ENCODE data around the gene TNFRSF25. TPM values are rescaled to one million over a fixed set of nuclear protein-coding genes. Genes with fewer than 3 reads are reported as not detected.

Gene TNFRSF25
- total and polyA plus RNA-seq, 2 of the 8 experiments (the other 6 are each of a cell fraction or from before 2014, with no cell fraction given): 10.7 to 19.5 TPM

- POLR2A ChIA-PET (ENCODE audit: partially characterized antibody): interaction anchor here (0.6 to 13.7 kb wide), 7 partner anchors 9 to 141 kb away, joined by 3 to 123 read pairs (median 3); no protein-coding TSS in a partner anchor
- Histone ChIP-seq H2AFZ (ENCODE audit: low read length) (no peak overlapping the region), H3K79me2 (ENCODE audit: control insufficient read depth in 1 of 2, insufficient read depth in 2 of 2, low read length in 2 of 2) (no peaks in the 10 kb centered on the region), H4K8ac (ENCODE audit: extremely low read depth, insufficient read depth, low read length) (peak overlapping the region; percentile 60; the same call in 1 of the 2 replicates), H3K4me2 (ENCODE audit: insufficient read depth in 1 of 2, low read depth in 2 of 2, low read length in 2 of 2) (peak overlapping the region; percentile 42 to 55; a peak in 3 of 4 replicates), H3K36me3 (ENCODE audit: control insufficient read depth in 2 of 4, insufficient read depth in 4 of 4, low read length in 3 of 4) (peaks cover 5 to 24% (median 11%) of the 10 kb centered on the region in 4 experiments; a peak in 5 of 8 replicates), H3K27ac (ENCODE audit: low read depth, low read length) (no peak overlapping the region), H3K14ac (ENCODE audit: insufficient read length) (no peak overlapping the region), H2AK5ac (ENCODE audit: low read depth, low read length) (0 out of 2 replicates have a peak overlapping the region, but pooled peaks have one; percentile 9), H3K56ac (replicated peaks; ENCODE audit: insufficient read length, low read depth, low read length) (no peak overlapping the region), H3K23ac (ENCODE audit: insufficient read length) (no peak overlapping the region), H2BK120ac (replicated peaks; ENCODE audit: low read depth, low read length) (no peak overlapping the region), H3K18ac (ENCODE audit: extremely low read depth, low read length) (peak overlapping the region; percentile 60; the same call in 1 of the 2 replicates), H2BK15ac (ENCODE audit: low read length) (peak overlapping the region; percentile 61; the same call in 1 of the 2 replicates), H3K79me1 (ENCODE audit: low read depth, low read length) (no peaks in the 10 kb centered on the region), H3K23me2 (ENCODE audit: low read depth, low read length) (no peaks in the 10 kb centered on the region), H2BK20ac (ENCODE audit: low read length) (no peak overlapping the region), H4K5ac (ENCODE audit: insufficient read length, low read depth, low read length) (no peak overlapping the region), H3K9ac (replicated peaks in 1 of 4; ENCODE audit: extremely low read depth in 1 of 4, low read depth in 3 of 4, low read length in 3 of 4) (no peak overlapping the region), H3K4me3 (ENCODE audit: extremely low read depth in 1 of 4, insufficient read depth in 2 of 4, low read depth in 3 of 4, low read length in 4 of 4) (peak overlapping the region; percentile 4 to 48 (median 17); a peak in 4 of 8 replicates), H3K4ac (replicated peaks; ENCODE audit: insufficient read length, low read depth, low read length) (no peak overlapping the region), H4K20me1 (replicated peaks in 1 of 2; ENCODE audit: control insufficient read depth in 1 of 2, insufficient read depth in 2 of 2, low read length in 2 of 2) (peaks cover 5 to 12% of the 10 kb centered on the region in 2 experiments), H3K27me3 (replicated peaks in 1 of 4; ENCODE audit: control insufficient read depth in 3 of 4, extremely low read depth in 1 of 4, insufficient read depth in 3 of 4, low read length in 3 of 4) (peaks cover 0 to 3% (median 0%) of the 10 kb centered on the region in 4 experiments; a peak in 1 of 7 replicates), H2BK5ac (ENCODE audit: low read depth, low read length) (0 out of 2 replicates have a peak overlapping the region, but pooled peaks have one; percentile 24), H3K4me1 (replicated peaks in 1 of 4; ENCODE audit: control insufficient read depth in 3 of 4, insufficient read depth in 4 of 4, low read length in 3 of 4) (peaks cover 0 to 21% (median 12%) of the 10 kb centered on the region in 4 experiments; a peak in 6 of 7 replicates), H2BK12ac (ENCODE audit: low read depth, low read length) (peak overlapping the region; percentile 60; the same call in 1 of the 2 replicates), H4K91ac (replicated peaks; ENCODE audit: insufficient read length, low read length) (no peak overlapping the region), H3K9me3 (ENCODE audit: insufficient read depth in 2 of 2, low read depth in 1 of 2, low read length in 1 of 2) (no peaks in the 10 kb centered on the region)
- 84% methylated on average over 18 of the region's 67 CpGs; no CpG with 5 or more reads in 1 of the 2 experiments for WGBS, 2 experiments (ENCODE audit: extremely low coverage in 1 of 2, insufficient coverage in 1 of 2, insufficient read length in 1 of 2, insufficient replicate concordance in 2 of 2, low coverage in 1 of 2, low lambda C conversion rate in 2 of 2, missing lambda C conversion rate in 1 of 2)
- TF ChIP-seq, protein P1, sequence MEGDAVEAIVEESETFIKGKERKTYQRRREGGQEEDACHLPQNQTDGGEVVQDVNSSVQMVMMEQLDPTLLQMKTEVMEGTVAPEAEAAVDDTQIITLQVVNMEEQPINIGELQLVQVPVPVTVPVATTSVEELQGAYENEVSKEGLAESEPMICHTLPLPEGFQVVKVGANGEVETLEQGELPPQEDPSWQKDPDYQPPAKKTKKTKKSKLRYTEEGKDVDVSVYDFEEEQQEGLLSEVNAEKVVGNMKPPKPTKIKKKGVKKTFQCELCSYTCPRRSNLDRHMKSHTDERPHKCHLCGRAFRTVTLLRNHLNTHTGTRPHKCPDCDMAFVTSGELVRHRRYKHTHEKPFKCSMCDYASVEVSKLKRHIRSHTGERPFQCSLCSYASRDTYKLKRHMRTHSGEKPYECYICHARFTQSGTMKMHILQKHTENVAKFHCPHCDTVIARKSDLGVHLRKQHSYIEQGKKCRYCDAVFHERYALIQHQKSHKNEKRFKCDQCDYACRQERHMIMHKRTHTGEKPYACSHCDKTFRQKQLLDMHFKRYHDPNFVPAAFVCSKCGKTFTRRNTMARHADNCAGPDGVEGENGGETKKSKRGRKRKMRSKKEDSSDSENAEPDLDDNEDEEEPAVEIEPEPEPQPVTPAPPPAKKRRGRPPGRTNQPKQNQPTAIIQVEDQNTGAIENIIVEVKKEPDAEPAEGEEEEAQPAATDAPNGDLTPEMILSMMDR (IDR thresholded peaks at IDR 0.05; ENCODE audit: control extremely low read depth in 1 of 3, insufficient read depth in 1 of 3, low read depth in 1 of 3, low read length in 3 of 3): peak in 1 of 3 experiments; percentile 22; a peak in 2 of 4 replicates
- TF ChIP-seq CREB1 (IDR thresholded peaks at IDR 0.05) (no peak), KDM4A (IDR thresholded peaks at IDR 0.05; ENCODE audit: low read depth, low read length, severe bottlenecking) (peak; percentile 48), NANOG (IDR thresholded peaks at IDR 0.05; ENCODE audit: insufficient read depth, low read depth, low read length, poor library complexity, severe bottlenecking) (no peak), KDM1A (IDR thresholded peaks at IDR 0.05; ENCODE audit: borderline replicate concordance, low read length) (no peak), TAF1 (IDR thresholded peaks at IDR 0.05; ENCODE audit: low read depth, low read length) (0 out of 2 replicates have a peak, but pooled peaks have one; percentile 34), TAF7 (optimal IDR thresholded peaks at IDR 0.05; ENCODE audit: borderline replicate concordance, low read depth, low read length) (no peak)
- DNase-seq (ENCODE audit: low read depth in 1 of 2, low spot score in 2 of 2) (peak in 1 of 2 experiments; percentile 87), FAIRE-seq (no peak)
- CTCF ChIA-PET (ENCODE audit: partially characterized antibody): interaction anchor here (0.7 to 6.1 kb wide), 25 partner anchors 9 to 414 kb away, joined by 3 to 79 read pairs (median 5); partner anchors contain the start of gene PLEKHG5
Observed at GRCh38 chr1:6471086-6471969, 5.4 kb upstream of the TNFRSF25 start.

All from H1 (cell line).